A549 (cell line): ENCODE results near the gene RASGRF1.

ENCODE experiments used
- EP300 ChIP-seq, 2 experiments: fragments of >200 bp; sonication (Bioruptor Twin); formaldehyde crosslinking; IDR thresholded peaks; 2 replicates in 1 of 2; 3 replicates in 1 of 2; pipeline ENCODE4 v1.6.1; 2016 to 2017
- GATA3 ChIP-seq: IDR thresholded peaks from 2 replicates; pipeline ENCODE4 v1.6.1; 2012; ENCODE audit warnings: borderline replicate concordance
- NR3C1 ChIP-seq: fragments of >200 bp; sonication (Bioruptor Twin); formaldehyde crosslinking; IDR thresholded peaks from 3 replicates; pipeline ENCODE4 v1.6.1; 2017
- POLR2AphosphoS2 ChIP-seq: conservative IDR thresholded peaks from 2 replicates; pipeline ENCODE4 v1.6.1; 2012; ENCODE audit warnings: low read length, improper control_type of control experiment, inconsistent platforms
- TF ChIP-seq, protein P1 (sequence below): fragments of 200-600 bp; sonication (generic); IDR thresholded peaks from 2 replicates; pipeline ENCODE4 v1.6.1; 2016; ENCODE audit warnings: antibody characterized with exemption, mild to moderate bottlenecking, moderate library complexity

DNA sequence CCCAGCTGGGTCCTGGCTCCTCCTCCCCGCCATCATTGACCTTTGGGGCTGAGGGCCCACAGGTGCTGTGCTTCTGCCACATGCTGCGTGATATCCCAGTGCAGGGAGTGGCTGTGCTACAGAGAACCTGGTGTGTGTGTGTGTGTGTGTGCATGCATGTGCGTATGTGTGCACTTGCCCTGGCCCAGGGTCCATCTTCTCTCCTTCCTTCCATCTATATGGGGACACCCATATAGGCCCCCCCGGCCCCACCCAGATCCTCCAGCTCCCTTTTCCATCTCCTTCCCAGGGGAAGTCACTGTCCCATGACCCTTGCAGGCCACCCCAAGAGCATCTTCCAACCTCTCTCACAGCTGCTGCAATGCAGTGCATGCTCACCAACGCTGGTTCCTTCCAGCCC lies 12.6 kb downstream of the RASGRF1 start:
- TF ChIP-seq, protein P1, sequence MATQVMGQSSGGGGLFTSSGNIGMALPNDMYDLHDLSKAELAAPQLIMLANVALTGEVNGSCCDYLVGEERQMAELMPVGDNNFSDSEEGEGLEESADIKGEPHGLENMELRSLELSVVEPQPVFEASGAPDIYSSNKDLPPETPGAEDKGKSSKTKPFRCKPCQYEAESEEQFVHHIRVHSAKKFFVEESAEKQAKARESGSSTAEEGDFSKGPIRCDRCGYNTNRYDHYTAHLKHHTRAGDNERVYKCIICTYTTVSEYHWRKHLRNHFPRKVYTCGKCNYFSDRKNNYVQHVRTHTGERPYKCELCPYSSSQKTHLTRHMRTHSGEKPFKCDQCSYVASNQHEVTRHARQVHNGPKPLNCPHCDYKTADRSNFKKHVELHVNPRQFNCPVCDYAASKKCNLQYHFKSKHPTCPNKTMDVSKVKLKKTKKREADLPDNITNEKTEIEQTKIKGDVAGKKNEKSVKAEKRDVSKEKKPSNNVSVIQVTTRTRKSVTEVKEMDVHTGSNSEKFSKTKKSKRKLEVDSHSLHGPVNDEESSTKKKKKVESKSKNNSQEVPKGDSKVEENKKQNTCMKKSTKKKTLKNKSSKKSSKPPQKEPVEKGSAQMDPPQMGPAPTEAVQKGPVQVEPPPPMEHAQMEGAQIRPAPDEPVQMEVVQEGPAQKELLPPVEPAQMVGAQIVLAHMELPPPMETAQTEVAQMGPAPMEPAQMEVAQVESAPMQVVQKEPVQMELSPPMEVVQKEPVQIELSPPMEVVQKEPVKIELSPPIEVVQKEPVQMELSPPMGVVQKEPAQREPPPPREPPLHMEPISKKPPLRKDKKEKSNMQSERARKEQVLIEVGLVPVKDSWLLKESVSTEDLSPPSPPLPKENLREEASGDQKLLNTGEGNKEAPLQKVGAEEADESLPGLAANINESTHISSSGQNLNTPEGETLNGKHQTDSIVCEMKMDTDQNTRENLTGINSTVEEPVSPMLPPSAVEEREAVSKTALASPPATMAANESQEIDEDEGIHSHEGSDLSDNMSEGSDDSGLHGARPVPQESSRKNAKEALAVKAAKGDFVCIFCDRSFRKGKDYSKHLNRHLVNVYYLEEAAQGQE = no peak
- TF ChIP-seq GATA3 (no peak), POLR2AphosphoS2 (no peak), EP300 (IDR thresholded peaks at IDR 0.05) (no peak), NR3C1 (no peak)
